K562 (cell line): ENCODE results near the gene OR10G2. TPM values are rescaled to one million over a fixed set of nuclear protein-coding genes. Genes with fewer than 3 reads are reported as not detected.
A peak's percentile ranks its signal among the peaks of the same experiment; 100 is the strongest.
"Not testable (repeated sequence)": the region's sequence is repeated elsewhere in the genome, so short reads cannot be mapped to it uniquely, and the experiment has no call there.

Source experiments
- ATAC-seq: fragments of 200-7000 bp; cut with Tn5 transposase; 3 replicates; pipeline ENCODE4 v1.9.1; 2020; ENCODE audit warnings: moderate library complexity
- BruUV-seq: library from RNA; stranded (reverse); fragments of 400-500 nt; replicated peaks from 2 replicates; lab custom pipeline; 2021; lab: Mats Ljungman, UMichigan
- CTCF ChIA-PET: fragments of 300-600 bp; formaldehyde crosslinking; extraction: SDS; loops from one replicate; lab custom pipeline; 2021; ENCODE audit warnings: low intra/inter-chr PET ratio; lab: Yijun Ruan, JAX
- POLR2A ChIA-PET: fragments of 300-600, 350-650 bp; sonication (Branson Sonifier 250); formaldehyde crosslinking; extraction: SDS; loops from one replicate; lab custom pipeline; 2021; ENCODE audit warnings: antibody characterized with exemption, inconsistent platforms; lab: Yijun Ruan, JAX
- DNase-seq, 4 experiments: peaks; one replicate each; pipeline versions ENCODE4 v3.0.0 to v3.0.0-alpha.2; 2011 to 2018; ENCODE audit warnings: low spot score in 3 of 4, mixed read lengths in 3 of 4; ENCODE audit errors: extremely low read depth in 1 of 4
- FAIRE-seq: peaks from 2 replicates; lab custom pipeline; 2011; peaks lifted over from hg19 to GRCh38; lab: Jason Lieb, UNC
- H2AFZ ChIP-seq: 2 replicates; pipeline ENCODE4 v1.6.0; 2011; ENCODE audit warnings: low read depth, low read length, control low read depth, inconsistent platforms
- H3K27ac ChIP-seq: fragments of 200-600 bp; 3 replicates; pipeline ENCODE4 v1.8.0; 2011; ENCODE audit warnings: low read depth, mild to moderate bottlenecking, control low read depth, inconsistent platforms, low read length, moderate library complexity, mixed read lengths; ENCODE audit errors: extremely low read depth
- H3K27me3 ChIP-seq, 2 experiments: fragments of 300-600 bp in 1 of 2; 2 replicates in 1 of 2; 3 replicates in 1 of 2; pipeline versions ENCODE4 v1.6.0 to v1.8.0; 2011; ENCODE audit warnings: inconsistent platforms in 2 of 2, low read length in 2 of 2, mild to moderate bottlenecking in 1 of 2, mixed read lengths in 1 of 2, moderate library complexity in 1 of 2; ENCODE audit not compliant: control insufficient read depth in 2 of 2, insufficient read depth in 2 of 2
- H3K36me3 ChIP-seq: fragments of 300-600 bp; 3 replicates; pipeline ENCODE4 v1.8.0; 2011; ENCODE audit warnings: mild to moderate bottlenecking, low read length, inconsistent platforms; ENCODE audit not compliant: control insufficient read depth, insufficient read depth
- H3K4me1 ChIP-seq, 2 experiments: fragments of 200-600 bp in 1 of 2; replicated peaks in 1 of 2; 2 replicates in 1 of 2; 3 replicates in 1 of 2; pipeline versions ENCODE4 v1.5.1 to v1.8.0; 2011; ENCODE audit warnings: inconsistent platforms in 2 of 2, low read length in 2 of 2, mild to moderate bottlenecking in 1 of 2, mixed read lengths in 1 of 2, moderate library complexity in 1 of 2; ENCODE audit not compliant: control insufficient read depth in 2 of 2, insufficient read depth in 2 of 2
- H3K4me2 ChIP-seq: 2 replicates; pipeline ENCODE4 v1.6.1; 2011; ENCODE audit warnings: low read length, control low read depth, inconsistent platforms, mixed read lengths; ENCODE audit not compliant: insufficient read depth
- H3K4me3 ChIP-seq: fragments of 200-600 bp; sonication (generic), shearing (Covaris generic); 2 replicates; pipeline ENCODE4 v1.5.1; 2016; ENCODE audit warnings: control low read depth, inconsistent platforms
- H3K79me2 ChIP-seq: fragments of 200-600 bp; 3 replicates; pipeline ENCODE4 v1.8.0; 2011; ENCODE audit warnings: low read length, inconsistent platforms; ENCODE audit not compliant: control insufficient read depth, insufficient read depth
- H3K9ac ChIP-seq, 2 experiments: 2 replicates each; pipeline versions ENCODE4 v1.6.0 to v1.6.1; 2011; ENCODE audit warnings: low read depth in 2 of 2, low read length in 2 of 2, control low read depth in 1 of 2, inconsistent platforms in 1 of 2, mild to moderate bottlenecking in 1 of 2, mixed read lengths in 1 of 2; ENCODE audit not compliant: insufficient read depth in 1 of 2
- H3K9me1 ChIP-seq: one replicate; pipeline ENCODE4 v1.6.0; 2011; ENCODE audit warnings: inconsistent platforms, mild to moderate bottlenecking, low read length, moderate library complexity; ENCODE audit not compliant: control insufficient read depth, insufficient read depth
- H3K9me3 ChIP-seq: replicated peaks from 2 replicates; pipeline ENCODE4 v1.5.1; 2011; ENCODE audit warnings: low read depth, low read length, inconsistent platforms; ENCODE audit not compliant: control insufficient read depth, insufficient read depth
- H4K20me1 ChIP-seq: replicated peaks from 2 replicates; pipeline ENCODE4 v1.6.1; 2011; ENCODE audit warnings: low read length, inconsistent platforms, mixed read lengths; ENCODE audit not compliant: control insufficient read depth, insufficient read depth
- GATAD2A ChIP-seq: fragments of 450-650 bp; IDR thresholded peaks from 2 replicates; pipeline ENCODE4 v1.6.1; 2017
- ZEB2 ChIP-seq: fragments of 450-650 bp; IDR thresholded peaks from 2 replicates; pipeline ENCODE4 v1.6.1; 2016
- WGBS: fragments of 100-300 bp; shearing (Covaris generic); methylation state at CpG from one replicate; pipeline ENCODE4 v1.1.6; 2016; ENCODE audit warnings: low coverage, mixed read lengths; ENCODE audit not compliant: insufficient coverage; ENCODE audit errors: missing lambda C conversion rate; 5-methylcytosine and 5-hydroxymethylcytosine counted together
- in situ Hi-C: fragments of 300-500 bp; cut with MboI; formaldehyde crosslinking; loops from 4 replicates; pipeline ENCODE4 v1.15.0; 2018; ENCODE audit warnings: inconsistent platforms, mixed read lengths
- intact Hi-C: fragments of 100-400 bp; cut with micrococcal nuclease; formaldehyde crosslinking; loops from 2 replicates; pipeline ENCODE4 v1.14.2; 2022
- polyA plus RNA-seq, 8 experiments: library from polyadenylated mRNA; depleted of rRNA in 4 of 8; stranded (reverse) in 5 of 8; unstranded in 3 of 8; fragments of >200 nt; fragmentation: Nextera tagmentation in 2 of 8; fragmentation: Illumina TruSeq in 1 of 8; extraction: Ambion mirVana in 2 of 8; extraction: Trizol in 1 of 8; gene quantifications; 2 replicates each; pipeline versions ENCODE4 v1.2.1 to v1.2.3, GENCODE V29; 2011 to 2014; ENCODE audit warnings: inconsistent platforms in 1 of 8, missing spikeins in 1 of 8
- total RNA-seq, 7 experiments: library from RNA; depleted of rRNA in 6 of 7; stranded (reverse); fragments of >200 nt in 6 of 7; fragmentation: Illumina TruSeq in 2 of 7; extraction: Trizol in 2 of 7; gene quantifications; 2 replicates each; pipeline versions ENCODE4 v1.2.1 to v1.2.3, GENCODE V29; 2011 to 2021; ENCODE audit warnings: low replicate concordance in 1 of 7

The OR10G2 gene
- total and polyA plus RNA-seq, 9 of the 15 experiments (the other 6 are each of a cell fraction or from before 2014, with no cell fraction given): not detected

DNA sequence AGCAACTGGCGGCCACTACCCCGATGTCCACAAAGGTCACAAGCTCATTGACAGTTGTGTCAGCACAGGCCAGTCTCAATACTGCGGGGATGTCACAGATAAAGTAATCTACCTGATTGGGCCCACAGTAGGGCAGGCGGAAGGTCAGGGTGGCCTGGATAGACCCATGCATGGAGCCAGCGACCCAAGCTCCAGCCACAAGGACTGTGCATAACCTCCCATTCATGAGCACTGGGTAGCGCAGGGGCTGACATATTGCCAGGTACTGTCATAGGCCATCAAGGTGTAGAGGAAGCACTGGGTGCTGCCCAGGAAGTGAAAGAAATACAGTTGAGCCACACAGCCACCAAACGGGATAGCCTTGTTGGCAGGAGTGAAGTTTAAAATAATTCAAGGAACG lies 32.6 kb downstream of the OR10G2 start:
- DNase-seq: not testable (repeated sequence)

DNA sequence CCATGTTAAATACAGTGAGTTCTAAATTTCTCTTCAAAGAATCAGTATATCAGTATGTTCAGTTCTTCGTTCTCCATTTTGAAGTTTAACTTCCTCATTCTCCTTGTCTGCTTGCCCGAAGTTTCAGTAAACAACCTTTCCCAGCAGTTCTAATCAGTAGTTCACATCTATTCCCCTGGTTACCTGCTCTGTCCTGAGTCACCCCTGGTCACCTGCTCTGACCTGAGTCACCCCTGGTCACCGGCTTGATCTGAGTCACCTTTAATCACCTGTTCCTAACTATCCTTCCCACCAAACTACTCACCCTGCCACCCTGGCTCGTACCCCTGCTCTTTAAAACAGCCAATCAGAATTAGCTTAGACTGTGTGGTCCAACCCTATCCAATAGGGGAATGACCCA lies 45.4 kb downstream of the OR10G2 start:
- POLR2A ChIA-PET: no interaction called here

More for the DNA sequence above, 32.6 kb downstream of the OR10G2 start:
- H3K36me3 ChIP-seq, H3K27ac ChIP-seq, POLR2A ChIA-PET, FAIRE-seq, H3K9ac ChIP-seq, BruUV-seq, H3K79me2 ChIP-seq, H3K4me3 ChIP-seq, H3K27me3 ChIP-seq, CTCF ChIA-PET, H4K20me1 ChIP-seq, H2AFZ ChIP-seq, in situ Hi-C loops, intact Hi-C loops, H3K9me1 ChIP-seq, H3K4me2 ChIP-seq, ATAC-seq, H3K4me1 ChIP-seq, H3K9me3 ChIP-seq: not testable (repeated sequence)
- WGBS: 0% methylated on average over 6 of the region's 8 CpGs

More for the DNA sequence above, 45.4 kb downstream of the OR10G2 start:
- H4K20me1 ChIP-seq: no peaks in the 10 kb centered on the region
- BruUV-seq: no TSS peak
- H3K4me3 ChIP-seq: no peak overlapping the region
- no peaks in the 10 kb centered on the region for H3K79me2 ChIP-seq
- CTCF ChIA-PET: no interaction called here
- no peaks in the 10 kb centered on the region for H3K4me1 ChIP-seq
- FAIRE-seq (no peak), ATAC-seq (no peak), DNase-seq (no peak)
- no peaks in the 10 kb centered on the region for H3K9me1 ChIP-seq
- in situ Hi-C loops: no loop called here
- 0% methylated on average over 4 of the region's 4 CpGs for WGBS
- H3K36me3 ChIP-seq: no peaks in the 10 kb centered on the region
- H3K9ac ChIP-seq: no peak overlapping the region
- H3K27me3 ChIP-seq: no peaks in the 10 kb centered on the region
- TF ChIP-seq ZEB2 (peak; percentile 73), GATAD2A (no peak)
- H3K9me3 ChIP-seq: no peaks in the 10 kb centered on the region; the same call in 1 of the 2 replicates
- no peak overlapping the region for H3K4me2 ChIP-seq
- H2AFZ ChIP-seq: no peak overlapping the region
- intact Hi-C loops: no loop called here
- no peak overlapping the region for H3K27ac ChIP-seq

Other genes with a start within 250 kb of the OR10G2 start
Only the 7 nearest of the 8 such genes appear.
- 5.5 and 8.3 TPM in 2 replicates for gene RAB2B, start 158.0 kb downstream of the OR10G2 start, total RNA-seq (2014; rRNA removed)
- 12.3 and 13.3 TPM in 2 replicates for gene RAB2B, start 158.0 kb downstream of the OR10G2 start, total RNA-seq (2014; rRNA removed; fragmentation: Illumina TruSeq; extraction: Trizol)
- 9.1 and 9.5 TPM in 2 replicates for gene RAB2B, start 158.0 kb downstream of the OR10G2 start, total RNA-seq (2015; rRNA removed; fragmentation: Illumina TruSeq; extraction: Trizol)
- gene RAB2B, start 158.0 kb downstream of the OR10G2 start, total RNA-seq (2021): 9.8 and 10.5 TPM in 2 replicates
- gene RAB2B, start 158.0 kb downstream of the OR10G2 start, polyA plus RNA-seq (2011; rRNA removed): 18.7 and 19.8 TPM in 2 replicates
- gene RAB2B, start 158.0 kb downstream of the OR10G2 start, polyA plus RNA-seq (2014; fragmentation: Illumina TruSeq; extraction: Trizol): 10.3 and 11.1 TPM in 2 replicates
- 10 to 100 TPM in 1 of 2 experiments, 1 to 10 TPM in 1; 4.6 to 10.2 TPM for gene RAB2B, start 158.0 kb downstream of the OR10G2 start, polyA plus RNA-seq (2014; fragmentation: Nextera tagmentation; extraction: Ambion mirVana)
- gene RAB2B, start 158.0 kb downstream of the OR10G2 start, polyA plus RNA-seq (2014; rRNA removed): 8.8 and 11.0 TPM in 2 replicates
- 9.9 and 14.0 TPM in 2 replicates for gene TOX4, start 157.7 kb downstream of the OR10G2 start, total RNA-seq (2014; rRNA removed)
- gene TOX4, start 157.7 kb downstream of the OR10G2 start, total RNA-seq (2014; rRNA removed; fragmentation: Illumina TruSeq; extraction: Trizol): 23.5 and 29.5 TPM in 2 replicates
- 20.2 and 20.6 TPM in 2 replicates for gene TOX4, start 157.7 kb downstream of the OR10G2 start, total RNA-seq (2015; rRNA removed; fragmentation: Illumina TruSeq; extraction: Trizol)
- 44.0 and 47.5 TPM in 2 replicates for gene TOX4, start 157.7 kb downstream of the OR10G2 start, total RNA-seq (2021)
- 61.8 and 64.1 TPM in 2 replicates for gene TOX4, start 157.7 kb downstream of the OR10G2 start, polyA plus RNA-seq (2011; rRNA removed)
- 46.4 and 61.6 TPM in 2 replicates for gene TOX4, start 157.7 kb downstream of the OR10G2 start, polyA plus RNA-seq (2014; fragmentation: Illumina TruSeq; extraction: Trizol)
- 10 to 100 TPM; 41.0 to 76.5 TPM for gene TOX4, start 157.7 kb downstream of the OR10G2 start, polyA plus RNA-seq (2014; fragmentation: Nextera tagmentation; extraction: Ambion mirVana)
- gene TOX4, start 157.7 kb downstream of the OR10G2 start, polyA plus RNA-seq (2014; rRNA removed): 33.8 and 34.1 TPM in 2 replicates
- 47.8 and 61.1 TPM in 2 replicates for gene METTL3, start 123.6 kb downstream of the OR10G2 start, total RNA-seq (2014; rRNA removed)
- gene METTL3, start 123.6 kb downstream of the OR10G2 start, total RNA-seq (2014; rRNA removed; fragmentation: Illumina TruSeq; extraction: Trizol): 57.7 and 65.7 TPM in 2 replicates
- 54.7 and 60.2 TPM in 2 replicates for gene METTL3, start 123.6 kb downstream of the OR10G2 start, total RNA-seq (2015; rRNA removed; fragmentation: Illumina TruSeq; extraction: Trizol)
- gene METTL3, start 123.6 kb downstream of the OR10G2 start, total RNA-seq (2021): 59.0 and 63.3 TPM in 2 replicates
- gene METTL3, start 123.6 kb downstream of the OR10G2 start, polyA plus RNA-seq (2011; rRNA removed): 151 and 164 TPM in 2 replicates
- gene METTL3, start 123.6 kb downstream of the OR10G2 start, polyA plus RNA-seq (2014; fragmentation: Illumina TruSeq; extraction: Trizol): 68.3 and 74.8 TPM in 2 replicates
- gene METTL3, start 123.6 kb downstream of the OR10G2 start, polyA plus RNA-seq (2014; fragmentation: Nextera tagmentation; extraction: Ambion mirVana): 10 to 100 TPM; 42.1 to 66.8 TPM
- gene METTL3, start 123.6 kb downstream of the OR10G2 start, polyA plus RNA-seq (2014; rRNA removed): 102 and 115 TPM in 2 replicates
- 10.0 and 12.1 TPM in 2 replicates for gene SALL2, start 108.6 kb downstream of the OR10G2 start, total RNA-seq (2014; rRNA removed)
- gene SALL2, start 108.6 kb downstream of the OR10G2 start, total RNA-seq (2014; rRNA removed; fragmentation: Illumina TruSeq; extraction: Trizol): 11.3 and 12.9 TPM in 2 replicates
- gene SALL2, start 108.6 kb downstream of the OR10G2 start, total RNA-seq (2015; rRNA removed; fragmentation: Illumina TruSeq; extraction: Trizol): 14.2 and 15.8 TPM in 2 replicates
- gene SALL2, start 108.6 kb downstream of the OR10G2 start, total RNA-seq (2021): 25.9 and 27.6 TPM in 2 replicates
- 10.0 and 17.5 TPM in 2 replicates for gene SALL2, start 108.6 kb downstream of the OR10G2 start, polyA plus RNA-seq (2011; rRNA removed)
- gene SALL2, start 108.6 kb downstream of the OR10G2 start, polyA plus RNA-seq (2014; fragmentation: Illumina TruSeq; extraction: Trizol): 30.4 and 35.8 TPM in 2 replicates
- 1 to 10 TPM; 6.6 to 9.9 TPM for gene SALL2, start 108.6 kb downstream of the OR10G2 start, polyA plus RNA-seq (2014; fragmentation: Nextera tagmentation; extraction: Ambion mirVana)
- gene SALL2, start 108.6 kb downstream of the OR10G2 start, polyA plus RNA-seq (2014; rRNA removed): 12.5 and 13.1 TPM in 2 replicates
- not detected in 2 replicates for gene OR10G3, start 54.9 kb downstream of the OR10G2 start, total RNA-seq (2014; rRNA removed)
- gene OR10G3, start 54.9 kb downstream of the OR10G2 start, total RNA-seq (2014; rRNA removed; fragmentation: Illumina TruSeq; extraction: Trizol): not detected in 2 replicates
- gene OR10G3, start 54.9 kb downstream of the OR10G2 start, total RNA-seq (2015; rRNA removed; fragmentation: Illumina TruSeq; extraction: Trizol): not detected in 2 replicates
- gene OR10G3, start 54.9 kb downstream of the OR10G2 start, total RNA-seq (2021): not detected in 2 replicates
- gene OR10G3, start 54.9 kb downstream of the OR10G2 start, polyA plus RNA-seq (2011; rRNA removed): not detected in 2 replicates
- not detected in 2 replicates for gene OR10G3, start 54.9 kb downstream of the OR10G2 start, polyA plus RNA-seq (2014; fragmentation: Illumina TruSeq; extraction: Trizol)
- gene OR10G3, start 54.9 kb downstream of the OR10G2 start, polyA plus RNA-seq (2014; fragmentation: Nextera tagmentation; extraction: Ambion mirVana): not detected
- gene OR10G3, start 54.9 kb downstream of the OR10G2 start, polyA plus RNA-seq (2014; rRNA removed): not detected in 2 replicates
- gene OR4E2, start 18.9 kb upstream of the OR10G2 start, total RNA-seq (2014; rRNA removed): not detected in 2 replicates
- gene OR4E2, start 18.9 kb upstream of the OR10G2 start, total RNA-seq (2014; rRNA removed; fragmentation: Illumina TruSeq; extraction: Trizol): not detected in 2 replicates
- not detected in 2 replicates for gene OR4E2, start 18.9 kb upstream of the OR10G2 start, total RNA-seq (2015; rRNA removed; fragmentation: Illumina TruSeq; extraction: Trizol)
- not detected in 2 replicates for gene OR4E2, start 18.9 kb upstream of the OR10G2 start, total RNA-seq (2021)
- not detected in 2 replicates for gene OR4E2, start 18.9 kb upstream of the OR10G2 start, polyA plus RNA-seq (2011; rRNA removed)
- gene OR4E2, start 18.9 kb upstream of the OR10G2 start, polyA plus RNA-seq (2014; fragmentation: Illumina TruSeq; extraction: Trizol): not detected in 2 replicates
- not detected for gene OR4E2, start 18.9 kb upstream of the OR10G2 start, polyA plus RNA-seq (2014; fragmentation: Nextera tagmentation; extraction: Ambion mirVana)
- not detected in 2 replicates for gene OR4E2, start 18.9 kb upstream of the OR10G2 start, polyA plus RNA-seq (2014; rRNA removed)
- gene OR4E1, start 38.9 kb upstream of the OR10G2 start, total RNA-seq (2014; rRNA removed): not detected in 2 replicates
- gene OR4E1, start 38.9 kb upstream of the OR10G2 start, total RNA-seq (2014; rRNA removed; fragmentation: Illumina TruSeq; extraction: Trizol): not detected in 2 replicates
- not detected in 2 replicates for gene OR4E1, start 38.9 kb upstream of the OR10G2 start, total RNA-seq (2015; rRNA removed; fragmentation: Illumina TruSeq; extraction: Trizol)
- gene OR4E1, start 38.9 kb upstream of the OR10G2 start, total RNA-seq (2021): not detected in 2 replicates
- not detected in 2 replicates for gene OR4E1, start 38.9 kb upstream of the OR10G2 start, polyA plus RNA-seq (2011; rRNA removed)
- not detected in 2 replicates for gene OR4E1, start 38.9 kb upstream of the OR10G2 start, polyA plus RNA-seq (2014; fragmentation: Illumina TruSeq; extraction: Trizol)
- gene OR4E1, start 38.9 kb upstream of the OR10G2 start, polyA plus RNA-seq (2014; fragmentation: Nextera tagmentation; extraction: Ambion mirVana): not detected
- gene OR4E1, start 38.9 kb upstream of the OR10G2 start, polyA plus RNA-seq (2014; rRNA removed): not detected in 2 replicates